ENCODE data around the gene CTIF.

The CTIF gene

DNA sequence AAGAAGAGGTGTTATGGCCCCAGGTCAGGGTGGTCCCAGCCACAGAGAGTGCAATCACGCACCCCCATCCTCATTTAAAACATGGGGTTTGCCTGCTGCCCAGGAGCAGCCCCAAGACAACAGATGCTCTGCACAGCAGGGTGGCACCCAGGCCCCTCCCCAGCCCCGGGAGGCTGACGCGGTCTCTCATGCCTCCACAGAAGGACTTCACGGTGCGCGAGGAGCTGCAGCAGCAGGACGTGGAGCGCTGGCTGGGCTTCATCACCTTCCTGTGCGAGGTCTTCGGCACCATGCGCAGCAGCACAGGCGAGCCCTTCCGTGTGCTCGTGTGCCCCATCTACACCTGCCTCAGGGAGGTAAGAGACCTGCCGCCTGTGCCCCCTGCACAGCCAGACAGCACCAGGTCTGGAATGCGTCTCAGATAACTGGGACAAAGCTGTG lies 278.2 kb downstream of the CTIF start:
- H3K9ac ChIP-seq (ENCODE audit: low read length) = no peak overlapping the region
- H3K27me3 ChIP-seq (ENCODE audit: low read length) = no peaks in the 10 kb centered on the region
- no peaks in the 10 kb centered on the region for H3K79me2 ChIP-seq (ENCODE audit: insufficient read depth, low read length)
- no peak overlapping the region for H3K4me2 ChIP-seq (ENCODE audit: low read depth, low read length, poor library complexity, severe bottlenecking)
- TF ChIP-seq, protein P1, sequence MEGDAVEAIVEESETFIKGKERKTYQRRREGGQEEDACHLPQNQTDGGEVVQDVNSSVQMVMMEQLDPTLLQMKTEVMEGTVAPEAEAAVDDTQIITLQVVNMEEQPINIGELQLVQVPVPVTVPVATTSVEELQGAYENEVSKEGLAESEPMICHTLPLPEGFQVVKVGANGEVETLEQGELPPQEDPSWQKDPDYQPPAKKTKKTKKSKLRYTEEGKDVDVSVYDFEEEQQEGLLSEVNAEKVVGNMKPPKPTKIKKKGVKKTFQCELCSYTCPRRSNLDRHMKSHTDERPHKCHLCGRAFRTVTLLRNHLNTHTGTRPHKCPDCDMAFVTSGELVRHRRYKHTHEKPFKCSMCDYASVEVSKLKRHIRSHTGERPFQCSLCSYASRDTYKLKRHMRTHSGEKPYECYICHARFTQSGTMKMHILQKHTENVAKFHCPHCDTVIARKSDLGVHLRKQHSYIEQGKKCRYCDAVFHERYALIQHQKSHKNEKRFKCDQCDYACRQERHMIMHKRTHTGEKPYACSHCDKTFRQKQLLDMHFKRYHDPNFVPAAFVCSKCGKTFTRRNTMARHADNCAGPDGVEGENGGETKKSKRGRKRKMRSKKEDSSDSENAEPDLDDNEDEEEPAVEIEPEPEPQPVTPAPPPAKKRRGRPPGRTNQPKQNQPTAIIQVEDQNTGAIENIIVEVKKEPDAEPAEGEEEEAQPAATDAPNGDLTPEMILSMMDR (IDR thresholded peaks at IDR 0.05; ENCODE audit: insufficient read depth, low read length, poor library complexity, severe bottlenecking) = no peak
- no peak for TF ChIP-seq EZH2phosphoT487 (conservative IDR thresholded peaks at IDR 0.05; ENCODE audit: low read length)
- no peaks in the 10 kb centered on the region for H3F3A ChIP-seq (ENCODE audit: insufficient read depth)
- no peaks in the 10 kb centered on the region for H4K20me1 ChIP-seq (ENCODE audit: low read depth, low read length)
- H3K36me3 ChIP-seq (ENCODE audit: low read length) = no peaks in the 10 kb centered on the region
- H3K27ac ChIP-seq (ENCODE audit: low read depth, low read length) = no peak overlapping the region
- H3K4me3 ChIP-seq (ENCODE audit: insufficient read depth, low read length, poor library complexity, severe bottlenecking) = no peak overlapping the region
- H2AFZ ChIP-seq (ENCODE audit: low read depth, low read length, severe bottlenecking) = no peak overlapping the region
- H3K9me3 ChIP-seq (ENCODE audit: insufficient read depth, low read length) = no peaks in the 10 kb centered on the region
- no peaks in the 10 kb centered on the region for H3K9me2 ChIP-seq (replicated peaks; ENCODE audit: insufficient read depth, low read length)

DNA sequence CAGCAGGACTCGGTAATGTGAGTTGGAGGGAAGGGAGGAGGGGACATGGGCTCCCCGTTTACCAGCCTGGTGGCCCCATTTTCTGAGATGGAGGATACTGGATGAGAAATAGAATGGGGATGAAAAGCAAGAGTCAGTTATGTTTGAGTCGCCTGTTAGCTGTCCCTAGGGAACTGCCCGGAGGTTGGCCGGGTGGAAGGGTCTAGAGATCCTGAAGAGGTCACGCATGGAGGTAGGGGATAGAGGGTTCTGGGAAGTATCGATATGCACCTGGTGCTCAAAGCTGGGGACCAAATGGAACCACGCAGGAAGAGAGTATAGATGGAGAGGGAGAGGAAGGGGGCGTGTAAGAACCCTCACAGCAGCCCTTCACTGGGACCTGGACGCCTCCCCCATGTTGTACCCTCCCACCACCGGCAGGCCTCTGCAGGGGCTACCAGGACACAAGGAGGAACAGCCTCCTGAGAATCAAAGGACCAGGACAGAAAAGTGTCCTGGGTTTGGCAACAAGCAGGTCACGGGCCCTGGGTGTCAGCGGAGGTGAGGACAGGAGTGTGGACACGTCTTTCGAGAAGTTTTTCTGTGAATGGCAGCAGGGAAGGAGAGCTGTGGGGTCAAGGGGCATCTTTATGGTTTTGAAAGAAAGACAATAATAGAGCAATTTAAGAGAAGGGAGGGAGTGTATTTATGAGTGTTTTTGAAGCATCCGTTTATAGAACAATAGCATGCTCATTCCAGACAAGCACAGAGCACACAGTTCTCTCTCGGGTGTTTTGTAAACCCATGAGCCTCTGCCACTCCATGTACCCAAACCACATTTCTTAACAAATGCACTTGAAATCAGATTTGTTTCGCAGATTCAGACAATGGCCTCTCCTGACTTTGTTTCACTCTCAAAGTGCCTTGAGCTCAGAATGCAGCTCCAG lies 279.8 kb downstream of the CTIF start:
- H3K79me2 ChIP-seq (ENCODE audit: insufficient read depth, low read length) = no peaks in the 10 kb centered on the region
- no peaks in the 10 kb centered on the region for H3F3A ChIP-seq (ENCODE audit: insufficient read depth)
- H3K27me3 ChIP-seq (ENCODE audit: low read length) = no peaks in the 10 kb centered on the region
- H3K4me3 ChIP-seq (ENCODE audit: insufficient read depth, low read length, poor library complexity, severe bottlenecking) = no peak overlapping the region
- H3K36me3 ChIP-seq (ENCODE audit: low read length) = no peaks in the 10 kb centered on the region
- H4K20me1 ChIP-seq (ENCODE audit: low read depth, low read length) = no peaks in the 10 kb centered on the region
- H3K9ac ChIP-seq (ENCODE audit: low read length) = no peak overlapping the region
- no peak overlapping the region for H2AFZ ChIP-seq (ENCODE audit: low read depth, low read length, severe bottlenecking)
- H3K4me2 ChIP-seq (ENCODE audit: low read depth, low read length, poor library complexity, severe bottlenecking) = no peak overlapping the region
- H3K9me3 ChIP-seq (ENCODE audit: insufficient read depth, low read length) = no peaks in the 10 kb centered on the region
- TF ChIP-seq, protein P1 (IDR thresholded peaks at IDR 0.05; ENCODE audit: insufficient read depth, low read length, poor library complexity, severe bottlenecking) = no peak
- TF ChIP-seq EZH2phosphoT487 (conservative IDR thresholded peaks at IDR 0.05; ENCODE audit: low read length) = no peak
- no peaks in the 10 kb centered on the region for H3K9me2 ChIP-seq (replicated peaks; ENCODE audit: insufficient read depth, low read length)
- H3K27ac ChIP-seq (ENCODE audit: low read depth, low read length) = no peak overlapping the region

DNA sequence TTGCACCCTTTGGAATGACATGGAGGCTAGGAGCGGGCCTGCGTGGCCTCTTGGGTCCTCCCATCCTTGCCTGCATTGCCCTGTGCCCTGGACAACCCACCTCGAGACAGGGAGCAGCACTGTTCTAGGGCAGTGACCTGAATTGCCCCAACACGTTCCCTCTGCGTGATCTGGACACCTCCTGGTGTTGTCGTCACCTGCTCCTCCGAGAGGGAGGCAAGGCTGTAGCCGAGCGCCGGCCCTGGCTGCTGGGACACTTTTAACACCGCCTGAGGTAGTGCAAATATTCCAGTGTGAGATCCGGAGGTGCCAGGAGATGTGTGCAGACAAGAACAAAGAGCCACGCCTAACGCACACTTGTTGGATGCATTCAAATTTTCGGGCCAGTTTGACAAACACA lies 280.4 kb downstream of the CTIF start:
- Histone ChIP-seq H3F3A (ENCODE audit: insufficient read depth) (no peaks in the 10 kb centered on the region), H3K4me2 (ENCODE audit: low read depth, low read length, poor library complexity, severe bottlenecking) (no peak overlapping the region), H3K9ac (ENCODE audit: low read length) (no peak overlapping the region), H3K9me3 (ENCODE audit: insufficient read depth, low read length) (no peaks in the 10 kb centered on the region), H2AFZ (ENCODE audit: low read depth, low read length, severe bottlenecking) (no peak overlapping the region), H4K20me1 (ENCODE audit: low read depth, low read length) (no peaks in the 10 kb centered on the region), H3K9me2 (replicated peaks; ENCODE audit: insufficient read depth, low read length) (no peaks in the 10 kb centered on the region), H3K27me3 (ENCODE audit: low read length) (no peaks in the 10 kb centered on the region), H3K27ac (ENCODE audit: low read depth, low read length) (no peak overlapping the region), H3K36me3 (ENCODE audit: low read length) (no peaks in the 10 kb centered on the region), H3K4me3 (ENCODE audit: insufficient read depth, low read length, poor library complexity, severe bottlenecking) (no peak overlapping the region), H3K79me2 (ENCODE audit: insufficient read depth, low read length) (no peaks in the 10 kb centered on the region)
- TF ChIP-seq EZH2phosphoT487 (conservative IDR thresholded peaks at IDR 0.05; ENCODE audit: low read length) = no peak
- TF ChIP-seq, protein P1 (IDR thresholded peaks at IDR 0.05; ENCODE audit: insufficient read depth, low read length, poor library complexity, severe bottlenecking) = no peak
